Loucy (cell line): ENCODE data around the gene HSPA6.
"Not testable (repeated sequence)": the region's sequence is repeated elsewhere in the genome, so short reads cannot be mapped to it uniquely, and the experiment has no call there.

Source experiments
- EZH2phosphoT487 ChIP-seq: fragments of 200-600 bp; IDR thresholded peaks from 2 replicates; pipeline ENCODE4 v1.6.1; 2018; ENCODE audit warnings: antibody characterized with exemption, mild to moderate bottlenecking, moderate library complexity, borderline replicate concordance
- TF ChIP-seq, protein P1 (sequence below): fragments of 200-600 bp; sonication (generic); conservative IDR thresholded peaks from 2 replicates; pipeline ENCODE4 v1.5.1; 2014; ENCODE audit warnings: mild to moderate bottlenecking, antibody characterized with exemption, low read length

DNA sequence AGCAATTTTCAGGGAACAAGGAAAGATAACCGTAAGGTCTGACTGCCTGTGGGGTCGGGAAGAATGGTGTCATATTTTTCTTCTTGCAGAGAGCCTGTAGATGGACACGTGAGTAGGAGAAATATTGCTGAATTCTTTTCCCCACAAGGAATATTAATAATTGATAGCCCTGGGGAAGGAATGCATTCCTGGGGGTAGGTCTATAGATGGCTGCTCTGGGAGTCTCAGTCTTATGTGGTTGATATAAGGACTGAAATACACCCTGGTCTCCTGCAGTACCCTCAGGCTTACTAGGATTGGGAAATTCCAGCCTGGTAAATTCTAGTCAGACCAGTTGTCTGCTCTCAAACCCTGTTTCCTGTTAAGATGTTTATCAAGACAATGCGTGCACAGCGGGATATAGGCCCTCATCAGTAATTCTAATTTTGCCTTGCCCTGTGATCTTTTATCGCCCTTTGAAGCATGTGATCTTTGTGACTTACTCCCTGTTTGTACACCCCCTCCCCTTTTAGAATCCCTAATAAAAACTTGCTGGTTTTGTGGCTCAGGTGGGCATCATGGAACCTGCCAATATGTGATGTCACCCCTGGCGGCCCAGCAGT is 12.8 kb downstream of the HSPA6 start:
- TF ChIP-seq, protein P1, sequence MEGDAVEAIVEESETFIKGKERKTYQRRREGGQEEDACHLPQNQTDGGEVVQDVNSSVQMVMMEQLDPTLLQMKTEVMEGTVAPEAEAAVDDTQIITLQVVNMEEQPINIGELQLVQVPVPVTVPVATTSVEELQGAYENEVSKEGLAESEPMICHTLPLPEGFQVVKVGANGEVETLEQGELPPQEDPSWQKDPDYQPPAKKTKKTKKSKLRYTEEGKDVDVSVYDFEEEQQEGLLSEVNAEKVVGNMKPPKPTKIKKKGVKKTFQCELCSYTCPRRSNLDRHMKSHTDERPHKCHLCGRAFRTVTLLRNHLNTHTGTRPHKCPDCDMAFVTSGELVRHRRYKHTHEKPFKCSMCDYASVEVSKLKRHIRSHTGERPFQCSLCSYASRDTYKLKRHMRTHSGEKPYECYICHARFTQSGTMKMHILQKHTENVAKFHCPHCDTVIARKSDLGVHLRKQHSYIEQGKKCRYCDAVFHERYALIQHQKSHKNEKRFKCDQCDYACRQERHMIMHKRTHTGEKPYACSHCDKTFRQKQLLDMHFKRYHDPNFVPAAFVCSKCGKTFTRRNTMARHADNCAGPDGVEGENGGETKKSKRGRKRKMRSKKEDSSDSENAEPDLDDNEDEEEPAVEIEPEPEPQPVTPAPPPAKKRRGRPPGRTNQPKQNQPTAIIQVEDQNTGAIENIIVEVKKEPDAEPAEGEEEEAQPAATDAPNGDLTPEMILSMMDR = not testable (repeated sequence)
- TF ChIP-seq EZH2phosphoT487 = not testable (repeated sequence)
